HG03457 (cell line): ENCODE results near the gene TAS2R31.

Experiments used
- ATAC-seq: cut with Tn5 transposase; IDR thresholded peaks from one replicate; pipeline ENCODE4 v1.9.1; 2021; ENCODE audit warnings: moderate number of reproducible peaks; ENCODE audit not compliant: unreplicated experiment

The TAS2R31 gene

GRCh38 chr12:11014234-11014633 lies 17.0 kb downstream of the TAS2R31 start:
- ATAC-seq: no peak

DNA sequence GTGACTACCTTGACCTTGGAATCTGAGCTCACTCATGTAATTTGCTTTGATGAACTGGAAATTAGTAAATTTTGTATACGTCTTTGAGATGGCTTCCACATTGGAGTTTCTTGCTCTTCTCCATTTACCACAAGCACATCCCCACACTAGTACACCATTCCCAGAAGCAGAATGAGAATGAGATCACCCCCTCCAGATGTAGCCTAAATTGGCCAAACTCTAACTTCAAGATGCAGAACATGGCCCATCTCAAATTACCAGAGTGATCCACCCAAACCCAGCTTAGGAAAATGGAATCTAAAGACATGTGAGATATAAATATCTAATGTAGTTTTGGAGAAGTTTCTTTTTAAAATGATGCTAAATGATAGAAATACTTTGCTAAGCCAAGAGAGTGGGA lies 23.6 kb downstream of the TAS2R31 start:
- no peak for ATAC-seq

DNA sequence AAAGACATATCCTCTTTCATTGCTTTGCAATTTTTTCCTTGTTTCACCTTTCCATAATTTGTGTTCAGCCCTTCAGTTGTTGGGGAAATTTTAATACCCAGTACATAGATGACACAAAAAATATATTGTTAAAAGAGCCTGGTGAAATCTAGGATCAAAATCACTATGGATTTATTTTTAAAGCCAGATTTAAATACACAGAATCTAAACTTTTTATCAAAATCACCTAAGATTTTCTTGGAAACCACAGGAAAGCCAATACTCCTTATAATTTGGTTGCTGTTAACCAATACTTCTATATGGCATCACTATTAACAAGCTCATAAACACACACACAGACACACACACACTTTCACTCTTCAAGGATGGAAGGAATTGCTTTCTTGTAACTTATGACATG lies 33.0 kb downstream of the TAS2R31 start, which contains the start of gene TAS2R20:
TSS of gene TAS2R20 (minus strand) at position 101 of the 400 bp plus-strand sequence. CDS start 429 bp downstream, outside the sequence.
- no peak for ATAC-seq

DNA sequence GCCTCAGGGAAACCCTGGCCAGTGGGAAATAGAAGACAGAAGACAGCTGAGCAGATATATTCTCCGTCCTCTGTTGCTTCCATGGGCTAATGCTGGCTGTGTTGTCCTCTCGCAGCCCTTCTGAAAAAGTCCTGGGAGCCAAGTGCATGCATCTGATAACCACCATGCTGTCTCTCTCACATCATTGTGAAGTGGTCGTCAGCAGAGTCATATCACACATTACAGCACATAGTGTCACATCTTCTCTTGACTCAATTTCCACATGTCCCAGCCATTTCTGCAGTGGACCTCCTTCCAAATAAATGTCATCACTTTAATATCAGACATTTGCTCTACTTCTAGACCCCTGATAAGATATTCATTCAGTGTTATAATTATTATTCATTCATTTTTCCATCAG lies 36.9 kb downstream of the TAS2R31 start:
- no peak for ATAC-seq

GRCh38 chr12:10989107-10989506 lies 42.1 kb downstream of the TAS2R31 start:
- no peak for ATAC-seq

GRCh38 chr12:10986812-10987211 lies 44.4 kb downstream of the TAS2R31 start, which contains the start of gene TAS2R50:
Gene TAS2R50, minus strand, starts transcription at chr12:10986912. Its CDS starts 52 bp downstream, at chr12:10986860.
- ATAC-seq: no peak

DNA sequence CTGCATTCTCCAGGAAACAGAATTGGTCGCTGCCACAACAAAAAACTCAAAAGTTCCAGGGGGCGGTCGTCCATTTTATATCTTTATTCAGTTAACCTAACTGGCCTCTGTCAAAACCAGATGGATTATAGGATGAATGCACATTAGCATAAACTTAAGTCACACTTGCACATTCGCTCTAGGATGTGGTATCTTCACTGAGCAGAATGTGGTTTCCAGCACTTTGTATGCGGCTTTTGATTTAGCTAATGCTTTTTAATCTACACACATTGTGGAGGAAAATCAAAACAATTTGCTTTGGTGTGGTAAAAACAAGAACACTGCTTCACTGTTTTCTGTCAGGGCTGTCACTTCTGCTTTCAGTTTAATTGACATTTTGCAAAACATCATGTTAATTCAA lies 49.0 kb downstream of the TAS2R31 start:
- no peak for ATAC-seq
